Keratinocyte (primary cell): Measurements from ENCODE around the gene CELF2. TPM values are rescaled to one million over a fixed set of nuclear protein-coding genes. Genes with fewer than 3 reads are reported as not detected.

Experiments
- DNase-seq: peaks from one replicate; pipeline ENCODE4 v3.0.0-alpha.2; 2011; ENCODE audit warnings: low read depth, missing footprints, low spot score
- FAIRE-seq: peaks from 2 replicates; lab custom pipeline; 2011; peaks lifted over from hg19 to GRCh38; lab: Jason Lieb, UNC
- H2AFZ ChIP-seq: 2 replicates; pipeline ENCODE4 v1.6.0; 2012; ENCODE audit warnings: low read length, control low read depth, inconsistent platforms; ENCODE audit not compliant: control insufficient read depth
- H3K27ac ChIP-seq: 2 replicates; pipeline ENCODE4 v1.5.1; 2011; ENCODE audit warnings: low read length; ENCODE audit not compliant: control insufficient read depth, insufficient read depth
- H3K27me3 ChIP-seq: 3 replicates; pipeline ENCODE4 v1.6.0; 2011; ENCODE audit warnings: low read length; ENCODE audit not compliant: control insufficient read depth, insufficient read depth; ENCODE audit errors: extremely low read depth
- H3K36me3 ChIP-seq, 2 experiments: 2 replicates in 1 of 2; 3 replicates in 1 of 2; pipeline ENCODE4 v1.5.1; 2011; ENCODE audit warnings: low read length in 2 of 2, mild to moderate bottlenecking in 1 of 2; ENCODE audit not compliant: control insufficient read depth in 2 of 2, insufficient read depth in 2 of 2; ENCODE audit errors: extremely low read depth in 1 of 2
- H3K4me1 ChIP-seq: 3 replicates; pipeline ENCODE4 v1.5.1; 2011; ENCODE audit warnings: low read length; ENCODE audit not compliant: control insufficient read depth, insufficient read depth; ENCODE audit errors: extremely low read depth
- H3K4me2 ChIP-seq: 3 replicates; pipeline ENCODE4 v1.6.0; 2011; ENCODE audit warnings: low read depth, low read length; ENCODE audit not compliant: control insufficient read depth, insufficient read depth; ENCODE audit errors: extremely low read depth
- H3K4me3 ChIP-seq, 3 experiments: fragments of 200-600 bp in 1 of 3; sonication (generic) in 1 of 3; 2 replicates in 2 of 3; 3 replicates in 1 of 3; pipeline ENCODE4 v1.5.1; 2011 to 2016; ENCODE audit warnings: low read length in 3 of 3, mild to moderate bottlenecking in 3 of 3, control low read depth in 2 of 3, inconsistent platforms in 1 of 3, low read depth in 1 of 3, mixed read lengths in 1 of 3, mixed run types in 1 of 3, moderate library complexity in 1 of 3; ENCODE audit not compliant: control insufficient read depth in 2 of 3, insufficient read depth in 2 of 3; ENCODE audit errors: extremely low read depth in 1 of 3
- H3K79me2 ChIP-seq: 2 replicates; pipeline ENCODE4 v1.6.0; 2012; ENCODE audit warnings: low read length; ENCODE audit not compliant: control insufficient read depth, insufficient read depth
- H3K9ac ChIP-seq: 3 replicates; pipeline ENCODE4 v1.6.0; 2011; ENCODE audit warnings: low read length; ENCODE audit not compliant: control insufficient read depth, insufficient read depth; ENCODE audit errors: extremely low read depth
- H3K9me1 ChIP-seq: 3 replicates; pipeline ENCODE4 v1.6.0; 2011; ENCODE audit warnings: low read length; ENCODE audit not compliant: control insufficient read depth, insufficient read depth; ENCODE audit errors: extremely low read depth
- H3K9me3 ChIP-seq: 2 replicates; pipeline ENCODE4 v1.5.1; 2012; ENCODE audit warnings: low read depth, low read length; ENCODE audit not compliant: control insufficient read depth
- H4K20me1 ChIP-seq: 3 replicates; pipeline ENCODE4 v1.6.0; 2011; ENCODE audit warnings: low read length; ENCODE audit not compliant: control insufficient read depth, insufficient read depth; ENCODE audit errors: extremely low read depth
- EZH2 ChIP-seq: IDR thresholded peaks from one replicate; pipeline ENCODE4 v1.6.1; 2012; ENCODE audit warnings: inconsistent platforms, mild to moderate bottlenecking, low read length, moderate library complexity
- dilution Hi-C: fragments of 300-500 bp; cut with MboI; formaldehyde crosslinking; loops from one replicate; pipeline ENCODE4 v1.7.0; 2020; ENCODE audit warnings: low sequenced_read_pairs; ENCODE audit not compliant: extremely low pct_ligation_motif_present
- polyA plus RNA-seq, 5 experiments: library from polyadenylated mRNA; depleted of rRNA in 3 of 5; stranded (reverse) in 3 of 5; stranded (forward) in 1 of 5; unstranded in 1 of 5; fragments of >200 nt; gene quantifications; 1 replicate in 1 of 5; 2 replicates in 3 of 5; 3 replicates in 1 of 5; pipeline versions ENCODE4 v1.2.1 to v1.2.3, GENCODE V29; 2011 to 2012; ENCODE audit warnings: missing spikeins in 2 of 5, low read depth in 1 of 5, low replicate concordance in 1 of 5
- TF ChIP-seq, protein P1 (sequence below), 3 experiments: IDR thresholded peaks in 1 of 3; conservative IDR thresholded peaks in 1 of 3; optimal IDR thresholded peaks in 1 of 3; 2 replicates in 2 of 3; 3 replicates in 1 of 3; pipeline versions ENCODE3 to v1.5.1; 2011; ENCODE audit warnings: low read length in 3 of 3, mild to moderate bottlenecking in 3 of 3, moderate library complexity in 2 of 3, control low read depth in 1 of 3, inconsistent platforms in 1 of 3; ENCODE audit not compliant: insufficient read depth in 2 of 3; ENCODE audit errors: extremely low read depth in 1 of 3

CELF2 gene
- polyA plus RNA-seq, 1 donor (not counting 4 experiments of a cell fraction or from before 2014, with no cell fraction given): 9.8 TPM

DNA sequence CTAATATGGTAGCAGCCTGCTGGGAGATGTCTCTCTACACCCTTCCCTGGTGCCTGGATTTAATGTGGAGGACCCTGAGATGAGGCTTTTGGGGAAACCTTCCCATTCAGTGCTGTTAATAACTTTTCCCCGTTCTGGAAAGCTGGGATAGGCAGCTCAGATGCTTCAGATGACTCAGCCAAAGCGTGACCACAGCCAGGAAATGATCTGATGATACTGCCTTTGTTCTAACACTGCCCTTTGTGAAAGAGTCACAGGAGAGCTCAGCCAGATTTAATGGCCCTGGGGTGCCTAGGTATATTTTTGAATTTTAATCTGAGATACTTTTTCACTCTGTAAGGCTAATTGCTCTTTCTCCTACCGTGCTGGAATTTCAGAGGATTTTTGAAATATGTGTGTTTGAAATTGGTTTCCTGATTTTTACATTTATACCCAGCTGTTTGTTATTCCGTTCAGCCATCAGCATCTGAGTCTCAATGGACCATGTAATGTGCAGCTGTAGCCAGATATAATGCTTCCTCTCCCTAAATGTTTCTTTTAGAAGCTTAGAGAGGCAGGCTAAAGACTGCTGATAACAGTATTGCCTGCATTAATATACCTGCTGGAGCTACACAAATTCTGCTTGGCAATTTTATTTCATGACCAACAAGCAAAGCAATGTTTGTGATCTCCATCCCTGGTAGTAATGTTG, 17.8 kb downstream of the CELF2 start:
- H3K9me1 ChIP-seq: no peaks in the 10 kb centered on the region
- no peaks in the 10 kb centered on the region for H4K20me1 ChIP-seq
- FAIRE-seq (peak; percentile 93), DNase-seq (no peak)
- H3K4me2 ChIP-seq: peak overlapping the region; percentile 18
- peaks cover 17% of the 10 kb centered on the region for H3K4me1 ChIP-seq
- no peaks in the 10 kb centered on the region for H3K36me3 ChIP-seq
- H3K4me3 ChIP-seq: no peak overlapping the region
- peaks cover 7% of the 10 kb centered on the region for H3K79me2 ChIP-seq
- TF ChIP-seq, protein P1, sequence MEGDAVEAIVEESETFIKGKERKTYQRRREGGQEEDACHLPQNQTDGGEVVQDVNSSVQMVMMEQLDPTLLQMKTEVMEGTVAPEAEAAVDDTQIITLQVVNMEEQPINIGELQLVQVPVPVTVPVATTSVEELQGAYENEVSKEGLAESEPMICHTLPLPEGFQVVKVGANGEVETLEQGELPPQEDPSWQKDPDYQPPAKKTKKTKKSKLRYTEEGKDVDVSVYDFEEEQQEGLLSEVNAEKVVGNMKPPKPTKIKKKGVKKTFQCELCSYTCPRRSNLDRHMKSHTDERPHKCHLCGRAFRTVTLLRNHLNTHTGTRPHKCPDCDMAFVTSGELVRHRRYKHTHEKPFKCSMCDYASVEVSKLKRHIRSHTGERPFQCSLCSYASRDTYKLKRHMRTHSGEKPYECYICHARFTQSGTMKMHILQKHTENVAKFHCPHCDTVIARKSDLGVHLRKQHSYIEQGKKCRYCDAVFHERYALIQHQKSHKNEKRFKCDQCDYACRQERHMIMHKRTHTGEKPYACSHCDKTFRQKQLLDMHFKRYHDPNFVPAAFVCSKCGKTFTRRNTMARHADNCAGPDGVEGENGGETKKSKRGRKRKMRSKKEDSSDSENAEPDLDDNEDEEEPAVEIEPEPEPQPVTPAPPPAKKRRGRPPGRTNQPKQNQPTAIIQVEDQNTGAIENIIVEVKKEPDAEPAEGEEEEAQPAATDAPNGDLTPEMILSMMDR (optimal IDR thresholded peaks at IDR 0.05 in 1 of 3, IDR thresholded peaks at IDR 0.05 in 1 of 3, conservative IDR thresholded peaks at IDR 0.05 in 1 of 3; ENCODE audit: extremely low read depth in 1 of 3, insufficient read depth in 2 of 3, low read length in 3 of 3): no peak
- no peak for TF ChIP-seq EZH2
- dilution Hi-C loops: no loop called here
- H3K9me3 ChIP-seq: no peaks in the 10 kb centered on the region
- H3K27me3 ChIP-seq: no peaks in the 10 kb centered on the region
- peak overlapping the region; percentile 9 for H3K9ac ChIP-seq
- H2AFZ ChIP-seq: no peak overlapping the region
- peak overlapping the region; percentile 29 for H3K27ac ChIP-seq

DNA sequence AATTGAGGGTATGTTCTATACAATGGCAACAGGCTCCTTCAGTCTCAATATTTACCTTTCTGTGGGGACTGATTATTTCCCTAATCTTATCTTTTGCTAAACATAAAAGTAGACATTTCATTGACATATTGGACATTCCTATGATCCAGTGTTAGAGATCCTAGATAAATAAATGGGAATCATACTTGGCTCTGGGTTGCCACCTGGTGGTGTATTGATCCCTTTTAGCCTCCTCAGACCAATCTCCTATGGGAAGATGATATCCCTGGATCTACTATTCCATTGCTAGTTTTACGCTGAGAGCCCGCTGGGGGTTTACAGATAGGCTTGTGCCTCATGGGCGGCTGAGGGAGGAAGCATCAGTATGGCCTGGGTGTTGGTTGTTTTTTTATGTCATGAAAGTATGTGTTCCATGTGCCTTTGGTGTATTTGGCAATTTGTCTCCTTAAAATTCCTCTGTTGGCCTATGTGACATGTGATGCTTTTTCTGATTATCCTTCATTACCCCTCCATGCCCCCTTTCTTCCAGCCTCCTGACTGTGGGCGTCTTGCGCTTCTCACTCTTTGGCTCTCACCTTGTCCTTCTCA, 18.8 kb downstream of the CELF2 start:
- no peaks in the 10 kb centered on the region for H3K9me3 ChIP-seq
- H3K27me3 ChIP-seq: no peaks in the 10 kb centered on the region
- peaks cover 7% of the 10 kb centered on the region for H3K79me2 ChIP-seq
- peak; percentile 61 for FAIRE-seq
- H3K4me1 ChIP-seq: peaks cover 17% of the 10 kb centered on the region
- no peak overlapping the region for H3K9ac ChIP-seq
- H4K20me1 ChIP-seq: no peaks in the 10 kb centered on the region
- H3K4me3 ChIP-seq: no peak overlapping the region
- no peaks in the 10 kb centered on the region for H3K36me3 ChIP-seq
- no peak for TF ChIP-seq EZH2
- TF ChIP-seq, protein P1 (optimal IDR thresholded peaks at IDR 0.05 in 1 of 3, IDR thresholded peaks at IDR 0.05 in 1 of 3, conservative IDR thresholded peaks at IDR 0.05 in 1 of 3; ENCODE audit: extremely low read depth in 1 of 3, insufficient read depth in 2 of 3, low read length in 3 of 3): peak; percentile 49 to 70 (median 58)
- no peak overlapping the region for H3K4me2 ChIP-seq
- no peaks in the 10 kb centered on the region for H3K9me1 ChIP-seq
- DNase-seq: no peak
- no peak overlapping the region for H2AFZ ChIP-seq
- no peak overlapping the region for H3K27ac ChIP-seq
- dilution Hi-C loops: no loop called here
